Esophagus squamous epithelium (tissue), 4 donors: ENCODE data around the gene DGLUCY.

Experiments used
- CTCF ChIP-seq, 6 experiments: fragments of 450-650 bp in 4 of 6; fragments of 200-600 bp in 2 of 6; sonication (generic) in 2 of 6; IDR thresholded peaks; one replicate each; pipeline ENCODE4 v1.5.1; 2016 to 2019; ENCODE audit warnings: antibody characterized with exemption in 6 of 6, mild to moderate bottlenecking in 4 of 6, moderate library complexity in 4 of 6
- POLR2A ChIP-seq, 4 donors: fragments of 450-650 bp; IDR thresholded peaks; one replicate each; pipeline ENCODE4 v1.6.1; 2017; ENCODE audit warnings: antibody characterized with exemption in 4 of 4, mild to moderate bottlenecking in 4 of 4, moderate library complexity in 3 of 4

- TF ChIP-seq CTCF (IDR thresholded peaks at IDR 0.05) (no peak), POLR2A (IDR thresholded peaks at IDR 0.05) (no peak)
Measured at GRCh38 chr14:91272341-91273272, 158.7 kb downstream of the DGLUCY start.
